Pancreas (tissue), 10 donors: Measurements from ENCODE around the gene GP1BB. TPM values are rescaled to one million over a fixed set of nuclear protein-coding genes. Genes with fewer than 3 reads are reported as not detected.

ENCODE experiments used
- ATAC-seq, 4 donors: fragments of 200-7000 bp; cut with Tn5 transposase; one replicate each; pipeline versions ENCODE4 v1.8.0 to v1.9.1; 2020; ENCODE audit warnings: mild to moderate bottlenecking in 4 of 4, moderate library complexity in 4 of 4
- DNase-seq, 6 donors: peaks; one replicate each; pipeline ENCODE4 v3.0.0-alpha.2; 2020
- FAIRE-seq: peaks from 2 replicates; lab custom pipeline; 2012; peaks lifted over from hg19 to GRCh38; lab: Jason Lieb, UNC
- H3K27ac ChIP-seq, 4 donors: fragments of 200-600 bp; sonication (generic); 1 replicate in 3 of 4; 2 replicates in 1 of 4; pipeline versions ENCODE4 v1.5.0 to v1.8.0; 2020
- H3K27me3 ChIP-seq, 4 donors: fragments of 200-600 bp; one replicate each; pipeline ENCODE4 v1.8.0; 2021
- H3K36me3 ChIP-seq, 3 donors: fragments of 200-600 bp; sonication (generic) in 1 of 3; one replicate each; pipeline versions ENCODE4 v1.5.0 to v1.8.0; 2020 to 2021
- H3K4me1 ChIP-seq, 3 donors: fragments of 200-600 bp; one replicate each; pipeline ENCODE4 v1.8.0; 2021
- H3K4me3 ChIP-seq, 4 donors: fragments of 200-600 bp; sonication (generic) in 2 of 4; one replicate each; pipeline versions ENCODE4 v1.5.0 to v1.8.0; 2020 to 2021
- H3K9me3 ChIP-seq, 4 donors: fragments of 200-600 bp; one replicate each; pipeline ENCODE4 v1.8.0; 2021
- WGBS, 2 donors: extraction: QIAGEN DNeasy Blood & Tissue Kit; methylation state at CpG; one replicate each; pipeline ENCODE4 v1.1.7; 2013; 5-methylcytosine and 5-hydroxymethylcytosine counted together
- intact Hi-C, 3 donors: fragments of 100-400 bp; cut with DNase I; formaldehyde crosslinking; loops; one replicate each; pipeline versions ENCODE4 v1.11.1 to v1.14.2; 2022
- polyA plus RNA-seq, 2 donors: library from polyadenylated mRNA; stranded (reverse); fragments of 200-250 nt; gene quantifications; one replicate each; pipeline ENCODE4 v1.2.3, GENCODE V29; 2013
- total RNA-seq, 6 donors: library from RNA; stranded (reverse); fragmentation: NEBNext Ultra II Directional in 4 of 6; extraction: Animal tissue kit (Norgen Biotek cat#: 25700) in 4 of 6; gene quantifications; one replicate each; pipeline versions ENCODE4 v1.2.1 to v1.2.4, GENCODE V29; 2021 to 2023
- TF ChIP-seq, protein P1 (sequence below), 4 donors: fragments of 200-600 bp; sonication (generic) in 3 of 4; IDR thresholded peaks; one replicate each; pipeline versions ENCODE4 v1.5.0 to v1.8.0; 2021; ENCODE audit warnings: antibody characterized with exemption in 4 of 4
- donor health status: healthy with polysubstance abuse.
- donor health status: DM: no; HTN: no; CAD: no; lungs with moderate emphysema.
- donor health status: DM: no; HTN: no; CAD: no.
- donor health status: control.
- donor health status: control.
- donor health status: Bipolar disorder and iron deficiency.
- donor health status: DM: yes; HTN: yes; CAD: no.
- donor health status: DM: no; HTN: no; CAD: no.
- donor health status: DM: no; HTN: no; CAD: no.
- donor health status: DM: yes; HTN: yes; CAD: no.

GP1BB gene
- total and polyA plus RNA-seq, 8 donors: 1.2 to 21.2 (median 1.5) TPM; not detected in 2

DNA sequence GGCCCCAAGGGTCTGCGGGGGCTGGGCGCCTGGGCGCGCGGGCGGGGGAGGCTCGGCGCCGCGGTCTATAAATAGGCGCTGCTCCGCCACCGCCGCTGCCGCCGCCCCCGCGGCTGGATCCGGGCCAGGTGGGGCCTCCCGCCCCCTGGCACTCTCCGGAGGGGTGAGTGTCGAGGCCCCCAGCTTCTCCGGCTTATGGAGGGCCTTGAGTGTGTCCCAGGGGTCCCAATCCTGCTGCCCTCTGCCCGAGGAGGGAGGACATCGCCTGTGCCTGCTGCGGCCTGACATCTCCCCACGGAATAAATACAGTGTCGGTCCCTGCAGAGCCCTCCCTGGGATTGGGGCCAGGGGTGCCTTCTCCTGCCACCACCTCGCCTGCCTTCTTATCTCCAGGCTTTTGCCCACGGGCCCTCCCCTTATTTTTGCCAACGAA is 4.3 kb upstream of the GP1BB start:
- H3K4me3 ChIP-seq: peak overlapping the region in 2 of 4 donors; percentile 60 to 69
- 35 to 57% methylated on average over 23 to 31 of the region's 31 CpGs for WGBS, 2 donors
- H3K27me3 ChIP-seq: no peaks in the 10 kb centered on the region
- H3K27ac ChIP-seq: no peak overlapping the region
- intact Hi-C loops: no loop called here
- ATAC-seq: no peak
- no peaks in the 10 kb centered on the region for H3K9me3 ChIP-seq
- peaks cover 0 to 9% (median 0%) of the 10 kb centered on the region in 3 donors for H3K4me1 ChIP-seq
- DNase-seq: peak in 2 of 6 donors; percentile 41 to 72
- FAIRE-seq: no peak
- TF ChIP-seq, protein P1, sequence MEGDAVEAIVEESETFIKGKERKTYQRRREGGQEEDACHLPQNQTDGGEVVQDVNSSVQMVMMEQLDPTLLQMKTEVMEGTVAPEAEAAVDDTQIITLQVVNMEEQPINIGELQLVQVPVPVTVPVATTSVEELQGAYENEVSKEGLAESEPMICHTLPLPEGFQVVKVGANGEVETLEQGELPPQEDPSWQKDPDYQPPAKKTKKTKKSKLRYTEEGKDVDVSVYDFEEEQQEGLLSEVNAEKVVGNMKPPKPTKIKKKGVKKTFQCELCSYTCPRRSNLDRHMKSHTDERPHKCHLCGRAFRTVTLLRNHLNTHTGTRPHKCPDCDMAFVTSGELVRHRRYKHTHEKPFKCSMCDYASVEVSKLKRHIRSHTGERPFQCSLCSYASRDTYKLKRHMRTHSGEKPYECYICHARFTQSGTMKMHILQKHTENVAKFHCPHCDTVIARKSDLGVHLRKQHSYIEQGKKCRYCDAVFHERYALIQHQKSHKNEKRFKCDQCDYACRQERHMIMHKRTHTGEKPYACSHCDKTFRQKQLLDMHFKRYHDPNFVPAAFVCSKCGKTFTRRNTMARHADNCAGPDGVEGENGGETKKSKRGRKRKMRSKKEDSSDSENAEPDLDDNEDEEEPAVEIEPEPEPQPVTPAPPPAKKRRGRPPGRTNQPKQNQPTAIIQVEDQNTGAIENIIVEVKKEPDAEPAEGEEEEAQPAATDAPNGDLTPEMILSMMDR (IDR thresholded peaks at IDR 0.05): no peak
- no peaks in the 10 kb centered on the region for H3K36me3 ChIP-seq

DNA sequence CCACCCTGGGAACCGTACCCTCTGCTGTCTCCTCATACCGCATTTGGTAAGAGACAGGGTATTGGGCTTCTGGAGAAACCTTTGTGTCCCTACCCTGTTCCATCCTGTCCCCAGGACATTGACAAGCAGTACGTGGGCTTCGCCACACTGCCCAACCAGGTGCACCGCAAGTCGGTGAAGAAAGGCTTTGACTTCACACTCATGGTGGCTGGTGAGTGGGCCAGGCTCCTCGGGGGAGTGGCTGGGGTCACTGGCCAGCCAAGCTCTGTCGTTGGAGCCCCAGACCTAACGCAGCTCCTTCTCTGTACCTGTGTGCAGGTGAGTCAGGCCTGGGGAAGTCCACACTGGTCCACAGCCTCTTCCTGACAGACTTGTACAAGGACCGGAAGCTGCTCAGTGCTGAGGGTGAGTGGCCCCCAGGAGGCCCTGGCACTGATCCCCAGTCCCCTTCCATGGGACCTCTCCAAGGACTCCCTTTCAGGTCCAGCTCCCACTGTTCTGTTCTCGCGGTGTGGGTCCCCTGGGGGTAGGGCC is 3.8 kb upstream of the GP1BB start:
- Histone ChIP-seq H3K4me3 (peak overlapping the region in 1 of 4 donors; percentile 69), H3K4me1 (peaks cover 0 to 9% (median 0%) of the 10 kb centered on the region in 3 donors), H3K27me3 (no peaks in the 10 kb centered on the region), H3K9me3 (no peaks in the 10 kb centered on the region), H3K36me3 (no peaks in the 10 kb centered on the region), H3K27ac (no peak overlapping the region)
- WGBS, 2 donors: 88 to 95% methylated on average over 12 of the region's 12 CpGs
- DNase-seq (peak in 2 of 6 donors; percentile 17 to 40), FAIRE-seq (no peak), ATAC-seq (no peak)
- TF ChIP-seq, protein P1 (IDR thresholded peaks at IDR 0.05): no peak
- intact Hi-C loops: no loop called here

DNA sequence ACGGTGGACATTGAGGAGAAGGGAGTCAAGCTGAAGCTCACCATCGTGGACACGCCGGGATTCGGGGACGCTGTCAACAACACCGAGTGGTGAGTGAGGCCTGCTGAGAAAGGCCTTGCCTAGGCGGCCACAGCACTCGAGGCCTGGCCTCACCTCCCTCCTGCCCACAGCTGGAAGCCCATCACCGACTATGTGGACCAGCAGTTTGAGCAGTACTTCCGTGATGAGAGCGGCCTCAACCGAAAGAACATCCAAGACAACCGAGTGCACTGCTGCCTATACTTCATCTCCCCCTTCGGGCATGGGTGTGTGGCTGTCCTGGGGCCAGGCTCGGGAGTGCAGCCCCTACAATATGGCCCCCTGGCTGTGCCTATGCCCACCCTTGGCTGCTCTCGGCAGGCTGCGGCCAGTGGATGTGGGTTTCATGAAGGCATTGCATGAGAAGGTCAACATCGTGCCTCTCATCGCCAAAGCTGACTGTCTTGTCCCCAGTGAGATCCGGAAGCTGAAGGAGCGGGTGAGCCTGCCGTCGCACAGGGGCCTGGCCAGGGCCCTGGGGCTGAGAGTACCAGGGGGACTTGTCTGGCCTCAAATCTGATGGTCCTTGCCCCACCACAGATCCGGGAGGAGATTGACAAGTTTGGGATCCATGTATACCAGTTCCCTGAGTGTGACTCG is 3.0 kb upstream of the GP1BB start:
- no peaks in the 10 kb centered on the region for H3K36me3 ChIP-seq
- WGBS, 2 donors: 92 to 97% methylated on average over 26 of the region's 26 CpGs
- no peak overlapping the region for H3K27ac ChIP-seq
- H3K9me3 ChIP-seq: no peaks in the 10 kb centered on the region
- FAIRE-seq (no peak), ATAC-seq (no peak), DNase-seq (peak in 2 of 6 donors; percentile 17 to 54)
- TF ChIP-seq, protein P1 (IDR thresholded peaks at IDR 0.05): no peak
- no peak overlapping the region for H3K4me3 ChIP-seq
- intact Hi-C loops: no loop called here
- no peaks in the 10 kb centered on the region for H3K27me3 ChIP-seq
- peaks cover 0 to 6% (median 0%) of the 10 kb centered on the region in 3 donors for H3K4me1 ChIP-seq

DNA sequence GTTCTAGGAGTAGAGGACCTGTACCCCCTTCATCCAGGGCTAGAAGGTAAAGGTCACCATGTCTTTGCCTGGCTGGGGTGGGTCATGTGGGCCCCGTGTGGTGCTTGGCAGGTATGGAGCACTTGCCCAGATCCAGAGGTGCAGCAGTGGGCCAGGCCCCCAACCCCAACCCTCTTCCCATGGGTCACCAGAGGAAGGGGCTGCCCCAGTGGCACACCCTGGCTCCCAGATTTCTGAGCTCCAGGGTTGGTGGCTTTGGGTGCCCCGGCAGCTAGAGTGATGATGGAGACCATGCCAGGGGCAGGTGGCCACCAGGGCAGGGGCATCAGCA is 2.4 kb upstream of the GP1BB start:
- Histone ChIP-seq H3K4me3 (no peak overlapping the region), H3K36me3 (no peaks in the 10 kb centered on the region), H3K9me3 (no peaks in the 10 kb centered on the region), H3K27me3 (no peaks in the 10 kb centered on the region), H3K4me1 (peaks cover 0 to 6% (median 0%) of the 10 kb centered on the region in 3 donors), H3K27ac (no peak overlapping the region)
- DNase-seq (peak in 2 of 6 donors; percentile 15 to 63), FAIRE-seq (no peak), ATAC-seq (no peak)
- intact Hi-C loops: no loop called here
- WGBS, 2 donors: 88 to 94% methylated on average over 2 of the region's 2 CpGs
- TF ChIP-seq, protein P1 (IDR thresholded peaks at IDR 0.05): no peak
